ENCODE data around the gene IDI1. TPM values are rescaled to one million over a fixed set of nuclear protein-coding genes. Genes with fewer than 3 reads are reported as not detected.

Gene IDI1
- total and polyA plus RNA-seq, 2 of the 4 experiments (the other 2 are of a cell fraction), result 27.3 to 27.4 TPM

GRCh38 chr10:1045415-1045814 is 3.5 kb downstream of the IDI1 start:
- Histone ChIP-seq H2BK15ac (ENCODE audit: low read depth, low read length) (no peak overlapping the region), H3K4ac (ENCODE audit: low read depth, low read length) (no peak overlapping the region), H2BK20ac (ENCODE audit: low read depth, low read length) (no peak overlapping the region), H3K9me1 (ENCODE audit: insufficient read depth, low read length) (peaks cover 8% of the 10 kb centered on the region; the same call in 1 of the 2 replicates), H4K5ac (ENCODE audit: low read depth, low read length) (no peak overlapping the region), H3K27me3 (ENCODE audit: control insufficient read depth, insufficient read depth, low read length) (no peaks in the 10 kb centered on the region), H3K4me2 (ENCODE audit: low read depth, low read length) (no peak overlapping the region), H2AK5ac (ENCODE audit: low read depth, low read length) (no peak overlapping the region), H3K9ac (ENCODE audit: low read depth, low read length) (no peak overlapping the region), H3K23ac (ENCODE audit: low read depth, low read length) (no peak overlapping the region), H3K4me3 (ENCODE audit: insufficient read depth, low read depth, low read length) (no peak overlapping the region), H2AFZ (replicated peaks; ENCODE audit: low read length, poor library complexity) (no peak overlapping the region), H3K27ac (ENCODE audit: insufficient read depth, low read length) (no peak overlapping the region), H3K36me3 (ENCODE audit: control insufficient read depth, insufficient read depth, low read length) (peaks cover 8% of the 10 kb centered on the region), H4K20me1 (ENCODE audit: insufficient read depth, low read length) (peaks cover 32% of the 10 kb centered on the region), H3K4me1 (ENCODE audit: control insufficient read depth, insufficient read depth, low read length) (peaks cover 2% of the 10 kb centered on the region), H2BK120ac (ENCODE audit: low read depth, low read length) (no peak overlapping the region), H3K56ac (ENCODE audit: extremely low read depth, insufficient read depth, low read length) (no peak overlapping the region), H2BK5ac (ENCODE audit: low read depth, low read length, poor library complexity, severe bottlenecking) (no peak overlapping the region), H4K8ac (ENCODE audit: low read depth in 2 of 2, low read length in 2 of 2) (no peak overlapping the region), H3K79me1 (ENCODE audit: low read depth in 1 of 2, low read length in 2 of 2) (peaks cover 18 to 53% of the 10 kb centered on the region in 2 experiments), H3K18ac (ENCODE audit: low read depth, low read length) (no peak overlapping the region), H3K14ac (replicated peaks; ENCODE audit: low read depth, low read length) (no peak overlapping the region), H4K91ac (ENCODE audit: insufficient read depth, low read depth, low read length) (no peak overlapping the region), H2AK9ac (replicated peaks; ENCODE audit: low read depth, low read length, poor library complexity) (no peak overlapping the region), H3K9me3 (ENCODE audit: control insufficient read depth, insufficient read depth, low read length) (no peaks in the 10 kb centered on the region)
- WGBS, 2 experiments (ENCODE audit: extremely low coverage in 2 of 2, insufficient read length in 1 of 2), result no CpG with 5 or more reads among the region's 6 CpGs
- in situ Hi-C loops (cut with MboI; ENCODE audit: low sequenced_read_pairs), result no loop called here
- intact Hi-C loops (cut with micrococcal nuclease), result no loop called here
- ATAC-seq (ENCODE audit: low read depth) (no peak), DNase-seq (no peak)
- CTCF ChIA-PET, result no interaction called here
- TF ChIP-seq MAZ (IDR thresholded peaks at IDR 0.05; ENCODE audit: borderline replicate concordance, low read depth, low read length) (no peak), NFE2L2 (IDR thresholded peaks at IDR 0.05; ENCODE audit: low read depth, low read length) (no peak), FOS (IDR thresholded peaks at IDR 0.05; ENCODE audit: low read depth, low read length) (no peak), MAFK (IDR thresholded peaks at IDR 0.05; ENCODE audit: low read depth, low read length) (no peak), SMC3 (IDR thresholded peaks at IDR 0.05; ENCODE audit: low read depth, low read length) (no peak), CEBPB (IDR thresholded peaks at IDR 0.05; ENCODE audit: low read depth, low read length) (no peak), RAD21 (IDR thresholded peaks at IDR 0.05; ENCODE audit: low read length) (no peak), POLR2A (IDR thresholded peaks at IDR 0.05; ENCODE audit: low read depth, low read length) (no peak), RFX5 (IDR thresholded peaks at IDR 0.05; ENCODE audit: low read depth, low read length) (no peak), BHLHE40 (IDR thresholded peaks at IDR 0.05; ENCODE audit: low read depth, low read length) (no peak), CHD1 (IDR thresholded peaks at IDR 0.05; ENCODE audit: low read depth, low read length) (no peak), RCOR1 (IDR thresholded peaks at IDR 0.05; ENCODE audit: insufficient replicate concordance, low read length) (no peak), USF2 (IDR thresholded peaks at IDR 0.05; ENCODE audit: low read depth, low read length) (no peak), MXI1 (IDR thresholded peaks at IDR 0.05; ENCODE audit: borderline replicate concordance, low read depth, low read length) (no peak)
- TF ChIP-seq, protein P1, sequence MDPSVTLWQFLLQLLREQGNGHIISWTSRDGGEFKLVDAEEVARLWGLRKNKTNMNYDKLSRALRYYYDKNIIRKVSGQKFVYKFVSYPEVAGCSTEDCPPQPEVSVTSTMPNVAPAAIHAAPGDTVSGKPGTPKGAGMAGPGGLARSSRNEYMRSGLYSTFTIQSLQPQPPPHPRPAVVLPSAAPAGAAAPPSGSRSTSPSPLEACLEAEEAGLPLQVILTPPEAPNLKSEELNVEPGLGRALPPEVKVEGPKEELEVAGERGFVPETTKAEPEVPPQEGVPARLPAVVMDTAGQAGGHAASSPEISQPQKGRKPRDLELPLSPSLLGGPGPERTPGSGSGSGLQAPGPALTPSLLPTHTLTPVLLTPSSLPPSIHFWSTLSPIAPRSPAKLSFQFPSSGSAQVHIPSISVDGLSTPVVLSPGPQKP (IDR thresholded peaks at IDR 0.05; ENCODE audit: borderline replicate concordance, low read depth, low read length), result no peak
- TF ChIP-seq, protein P2, sequence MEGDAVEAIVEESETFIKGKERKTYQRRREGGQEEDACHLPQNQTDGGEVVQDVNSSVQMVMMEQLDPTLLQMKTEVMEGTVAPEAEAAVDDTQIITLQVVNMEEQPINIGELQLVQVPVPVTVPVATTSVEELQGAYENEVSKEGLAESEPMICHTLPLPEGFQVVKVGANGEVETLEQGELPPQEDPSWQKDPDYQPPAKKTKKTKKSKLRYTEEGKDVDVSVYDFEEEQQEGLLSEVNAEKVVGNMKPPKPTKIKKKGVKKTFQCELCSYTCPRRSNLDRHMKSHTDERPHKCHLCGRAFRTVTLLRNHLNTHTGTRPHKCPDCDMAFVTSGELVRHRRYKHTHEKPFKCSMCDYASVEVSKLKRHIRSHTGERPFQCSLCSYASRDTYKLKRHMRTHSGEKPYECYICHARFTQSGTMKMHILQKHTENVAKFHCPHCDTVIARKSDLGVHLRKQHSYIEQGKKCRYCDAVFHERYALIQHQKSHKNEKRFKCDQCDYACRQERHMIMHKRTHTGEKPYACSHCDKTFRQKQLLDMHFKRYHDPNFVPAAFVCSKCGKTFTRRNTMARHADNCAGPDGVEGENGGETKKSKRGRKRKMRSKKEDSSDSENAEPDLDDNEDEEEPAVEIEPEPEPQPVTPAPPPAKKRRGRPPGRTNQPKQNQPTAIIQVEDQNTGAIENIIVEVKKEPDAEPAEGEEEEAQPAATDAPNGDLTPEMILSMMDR (conservative IDR thresholded peaks at IDR 0.05; ENCODE audit: low read depth, low read length), result no peak
- no TSS peak for BruUV-seq (replicated peaks)
- dilution Hi-C loops (cut with HindIII; ENCODE audit: low sequenced_read_pairs, unreplicated experiment), result no loop called here
- POLR2A ChIA-PET (ENCODE audit: unreplicated experiment), result no interaction called here
